CD4-positive, alpha-beta T cell treated with Interferon gamma for 1 hour (primary cell): ENCODE data around the gene ZFYVE1.
"Not testable (repeated sequence)": the region's sequence is repeated elsewhere in the genome, so short reads cannot be mapped to it uniquely, and the experiment has no call there.

ENCODE experiments used
- DNase-seq: peaks from one replicate; pipeline ENCODE4 v3.0.0-alpha.2; 2020

Gene ZFYVE1

GRCh38 chr14:72957213-72957612 is 69.7 kb downstream of the ZFYVE1 start:
- no peak for DNase-seq

GRCh38 chr14:72956741-72957140 is 70.2 kb downstream of the ZFYVE1 start:
- not testable (repeated sequence) for DNase-seq

GRCh38 chr14:72952171-72952570 is 74.7 kb downstream of the ZFYVE1 start:
- DNase-seq = no peak

GRCh38 chr14:72948481-72949138 is 78.3 kb downstream of the ZFYVE1 start:
- DNase-seq = peak; percentile 30

- no peak for DNase-seq
These were observed 79.3 kb downstream of the ZFYVE1 start for GRCh38 chr14:72947366-72948160.

GRCh38 chr14:72946491-72946890 is 80.4 kb downstream of the ZFYVE1 start:
- DNase-seq = no peak

- no peak for DNase-seq
These were observed 81.4 kb downstream of the ZFYVE1 start for GRCh38 chr14:72945356-72946027.

- no peak for DNase-seq
These were observed 83.0 kb downstream of the ZFYVE1 start for GRCh38 chr14:72943876-72944430.

GRCh38 chr14:72942934-72943333 is 84.0 kb downstream of the ZFYVE1 start:
- no peak for DNase-seq

GRCh38 chr14:72941286-72941985 is 85.5 kb downstream of the ZFYVE1 start:
- DNase-seq = no peak

- DNase-seq = no peak
These were observed 87.3 kb downstream of the ZFYVE1 start for GRCh38 chr14:72939630-72940029.

GRCh38 chr14:72932893-72933292 is 94.0 kb downstream of the ZFYVE1 start:
- DNase-seq = no peak

GRCh38 chr14:72929316-72930080 is 97.4 kb downstream of the ZFYVE1 start:
- DNase-seq = no peak

- DNase-seq = no peak
These were observed 98.0 kb downstream of the ZFYVE1 start for GRCh38 chr14:72928872-72929271.

GRCh38 chr14:72926292-72927028 is 100.4 kb downstream of the ZFYVE1 start, which contains the start of gene DCAF4:
TSS of gene DCAF4 (plus strand) at chr14:72926464. CDS start at chr14:72937979, 11,515 bp downstream.
- peak; percentile 96 for DNase-seq

- DNase-seq = no peak
These were observed 101.1 kb downstream of the ZFYVE1 start for GRCh38 chr14:72925815-72926291.

GRCh38 chr14:72925171-72925759 is 101.6 kb downstream of the ZFYVE1 start:
- DNase-seq = no peak

GRCh38 chr14:72924337-72924736 is 102.6 kb downstream of the ZFYVE1 start:
- no peak for DNase-seq

- no peak for DNase-seq
These were observed 105.5 kb downstream of the ZFYVE1 start for GRCh38 chr14:72921396-72921795.

- DNase-seq = no peak
These were observed 106.9 kb downstream of the ZFYVE1 start for GRCh38 chr14:72920008-72920407.
